Heart right ventricle (tissue), 16 donors: ENCODE results near the gene NOX3. TPM values are rescaled to one million over a fixed set of nuclear protein-coding genes. Genes with fewer than 3 reads are reported as not detected.

Experiments
- ATAC-seq, 8 donors: fragments of 200-7000 bp; cut with Tn5 transposase; one replicate each; pipeline ENCODE4 v1.9.1; 2020; ENCODE audit warnings: mild to moderate bottlenecking in 8 of 8, moderate library complexity in 8 of 8, moderate number of reproducible peaks in 1 of 8
- DNase-seq, 2 donors: peaks; one replicate each; pipeline ENCODE4 v3.0.0-alpha.2; 2020
- H3K27ac ChIP-seq, 10 donors: fragments of 200-600 bp; sonication (generic) in 2 of 10; one replicate each; pipeline versions ENCODE4 v1.5.0 to v1.8.0; 2020 to 2022; ENCODE audit warnings: mild to moderate bottlenecking in 3 of 10
- H3K27me3 ChIP-seq, 7 donors: fragments of 200-600 bp; one replicate each; pipeline ENCODE4 v1.8.0; 2021 to 2022; ENCODE audit warnings: mild to moderate bottlenecking in 2 of 7
- H3K36me3 ChIP-seq, 9 donors: fragments of 200-600 bp; sonication (generic) in 1 of 9; one replicate each; pipeline versions ENCODE4 v1.5.0 to v1.8.0; 2020 to 2022; ENCODE audit warnings: mild to moderate bottlenecking in 2 of 9
- H3K4me1 ChIP-seq, 9 donors: fragments of 200-600 bp; sonication (generic) in 1 of 9; one replicate each; pipeline versions ENCODE4 v1.5.0 to v1.8.0; 2020 to 2022; ENCODE audit warnings: mild to moderate bottlenecking in 4 of 9
- H3K4me3 ChIP-seq, 10 donors: fragments of 200-600 bp; sonication (generic) in 2 of 10; one replicate each; pipeline versions ENCODE4 v1.5.0 to v1.8.0; 2020 to 2022; ENCODE audit warnings: mild to moderate bottlenecking in 7 of 10, moderate library complexity in 2 of 10
- H3K9me3 ChIP-seq, 11 donors: fragments of 200-600 bp in 10 of 11; sonication (generic) in 2 of 11; one replicate each; pipeline versions ENCODE4 v1.5.0 to v1.8.0; 2013 to 2022; ENCODE audit warnings: mild to moderate bottlenecking in 2 of 11, control low read depth in 1 of 11, moderate library complexity in 1 of 11
- CTCF ChIP-seq, 9 donors: fragments of 200-600 bp; sonication (generic) in 2 of 9; IDR thresholded peaks; one replicate each; pipeline versions ENCODE4 v1.5.0 to v1.8.0; 2021 to 2022; ENCODE audit warnings: antibody characterized with exemption in 9 of 9, mild to moderate bottlenecking in 5 of 9, moderate library complexity in 1 of 9
- WGBS, 2 donors: extraction: QIAGEN DNeasy Blood & Tissue Kit; methylation state at CpG; one replicate each; pipeline ENCODE4 v1.1.7; 2013; ENCODE audit warnings: inconsistent platforms in 1 of 2; 5-methylcytosine and 5-hydroxymethylcytosine counted together
- intact Hi-C, 10 donors: fragments of 100-400 bp; cut with DNase I; formaldehyde crosslinking; loops; one replicate each; pipeline versions ENCODE4 v1.11.1 to v1.14.2; 2022
- polyA plus RNA-seq, 2 donors: library from polyadenylated mRNA; stranded (reverse); fragments of 200-250 nt; gene quantifications; one replicate each; pipeline ENCODE4 v1.2.3, GENCODE V29; 2013
- total RNA-seq, 10 donors: library from RNA; stranded (reverse); fragmentation: NEBNext Ultra II Directional in 3 of 10; extraction: Animal tissue kit (Norgen Biotek cat#: 25700) in 3 of 10; gene quantifications; one replicate each; pipeline versions ENCODE4 v1.2.1 to v1.2.4, GENCODE V29; 2021 to 2023
- donor health status: Arrhythmogenic right ventricular cardiomyopathy.
- donor health status: ischemic (EF 13 %, LVEDD 7.1; RV severe dilation, severe dysfunction).
- donor health status: healthy with polysubstance abuse.
- donor health status: DM: no; HTN: yes; CAD: no.
- donor health status: DM: no; HTN: no; CAD: no.
- donor health status: ischemic (EF 25% LVEDD 6.9; RV normal size, moderate dysfunction).
- donor health status: ischemic (EF 25% LVEDD 5.7; RV mildly dilated, moderate dysfunction).
- donor health status: healthy.
- donor health status: DM: yes; HTN: yes; CAD: no.
- donor health status: Ischemic cardiomyopathy.
- donor health status: ischemic (EF 35%, LVEDD 5.7; RV mildly dilated, moderate dysfunction).
- donor health status: nonischemic (EF 11% LVEDD 7.7; RV severe dilation, severe dysfunction).
- donor health status: DM: yes; HTN: yes; CAD: no.
- donor health status: PGD.
- donor health status: ischemic (EF 29% LVEDD 5.4; RV normal size, mild dysfunction).
- donor health status: nonischemic (EF 23%, LVEDD 6.1; RV moderate dilation, normal function).

NOX3 gene
- total and polyA plus RNA-seq, 12 donors, result not detected

- no peaks in the 10 kb centered on the region for H3K4me1 ChIP-seq
- WGBS, 2 donors, result 66 to 77% methylated on average over 4 of the region's 4 CpGs
- TF ChIP-seq CTCF (IDR thresholded peaks at IDR 0.05), result no peak
- DNase-seq (no peak), ATAC-seq (no peak)
- no peak overlapping the region for H3K4me3 ChIP-seq
- intact Hi-C loops, result no loop called here
- H3K27me3 ChIP-seq, result peaks cover 0 to 8% (median 0%) of the 10 kb centered on the region in 7 donors
- H3K27ac ChIP-seq, result no peak overlapping the region
- H3K9me3 ChIP-seq, result peaks cover 0 to 44% (median 19%) of the 10 kb centered on the region in 11 donors
- H3K36me3 ChIP-seq, result no peaks in the 10 kb centered on the region
Measured at GRCh38 chr6:155352130-155352420, 103.6 kb downstream of the NOX3 start.

- DNase-seq, result no peak
- intact Hi-C loops, result no loop called here
- 83 to 87% methylated on average over 5 of the region's 5 CpGs for WGBS, 2 donors
Measured at GRCh38 chr6:155351273-155352129, 104.1 kb downstream of the NOX3 start.

GRCh38 chr6:155349956-155350355 is 105.7 kb downstream of the NOX3 start:
- peaks cover 0 to 8% (median 0%) of the 10 kb centered on the region in 7 donors for H3K27me3 ChIP-seq
- no peak for DNase-seq
- 92 to 96% methylated on average over 6 of the region's 6 CpGs for WGBS, 2 donors
- no peak for ATAC-seq
- H3K36me3 ChIP-seq, result no peaks in the 10 kb centered on the region
- no peak overlapping the region for H3K27ac ChIP-seq
- TF ChIP-seq CTCF (IDR thresholded peaks at IDR 0.05), result no peak
- peaks cover 0 to 58% (median 20%) of the 10 kb centered on the region in 11 donors for H3K9me3 ChIP-seq
- intact Hi-C loops, result no loop called here
- H3K4me1 ChIP-seq, result no peaks in the 10 kb centered on the region
- no peak overlapping the region for H3K4me3 ChIP-seq

More at GRCh38 chr6:155351273-155352129, 104.1 kb downstream of the NOX3 start:
- peaks cover 0 to 50% (median 20%) of the 10 kb centered on the region in 11 donors for H3K9me3 ChIP-seq
- ATAC-seq, result no peak
- no peak overlapping the region for H3K27ac ChIP-seq
- no peaks in the 10 kb centered on the region for H3K36me3 ChIP-seq
- no peak overlapping the region for H3K4me3 ChIP-seq
- H3K4me1 ChIP-seq, result no peaks in the 10 kb centered on the region
- peaks cover 0 to 8% (median 0%) of the 10 kb centered on the region in 7 donors for H3K27me3 ChIP-seq
- TF ChIP-seq CTCF (IDR thresholded peaks at IDR 0.05), result no peak

GRCh38 chr6:155349129-155349528 is 106.5 kb downstream of the NOX3 start:
- Histone ChIP-seq H3K4me3 (no peak overlapping the region), H3K4me1 (no peaks in the 10 kb centered on the region), H3K27ac (no peak overlapping the region), H3K27me3 (peaks cover 0 to 8% (median 0%) of the 10 kb centered on the region in 7 donors), H3K9me3 (peaks cover 0 to 55% (median 14%) of the 10 kb centered on the region in 11 donors), H3K36me3 (no peaks in the 10 kb centered on the region)
- intact Hi-C loops, result no loop called here
- no peak for TF ChIP-seq CTCF (IDR thresholded peaks at IDR 0.05)
- ATAC-seq (no peak), DNase-seq (no peak)
- WGBS, 2 donors, result 91 to 95% methylated on average over 2 of the region's 2 CpGs
